Hepatocyte (in vitro differentiated cells): Measurements from ENCODE around the gene LSAMP. TPM values are rescaled to one million over a fixed set of nuclear protein-coding genes. Genes with fewer than 3 reads are reported as not detected.

Source experiments
- DNase-seq: peaks from one replicate; pipeline ENCODE4 v3.0.0-alpha.2; 2016; ENCODE audit warnings: low spot score
- H2AFZ ChIP-seq: fragments of 200-600 bp; sonication (generic); 2 replicates; pipeline ENCODE4 v1.6.0; 2016; ENCODE audit warnings: antibody characterized with exemption, mild to moderate bottlenecking
- H3K27ac ChIP-seq: fragments of 200-600 bp; sonication (generic); 2 replicates; pipeline ENCODE4 v1.5.1; 2016; ENCODE audit warnings: mild to moderate bottlenecking
- H3K27me3 ChIP-seq: fragments of 200-600 bp; sonication (generic); 2 replicates; pipeline ENCODE4 v1.6.1; 2016
- H3K36me3 ChIP-seq: fragments of 200-600 bp; sonication (generic); replicated peaks from 2 replicates; pipeline ENCODE4 v1.5.1; 2016; ENCODE audit warnings: low read depth; ENCODE audit not compliant: insufficient read depth
- H3K4me1 ChIP-seq: fragments of 200-600 bp; sonication (generic); 2 replicates; pipeline ENCODE4 v1.5.1; 2016; ENCODE audit warnings: mild to moderate bottlenecking, moderate library complexity; ENCODE audit not compliant: insufficient read depth
- H3K4me2 ChIP-seq: fragments of 200-600 bp; sonication (generic); 2 replicates; pipeline ENCODE4 v1.6.0; 2016
- H3K4me3 ChIP-seq: fragments of 200-600 bp; sonication (generic); 2 replicates; pipeline ENCODE4 v1.5.1; 2016; ENCODE audit warnings: mild to moderate bottlenecking
- H3K79me2 ChIP-seq: fragments of 200-600 bp; sonication (generic); 2 replicates; pipeline ENCODE4 v1.6.0; 2017; ENCODE audit warnings: mild to moderate bottlenecking
- H3K9me2 ChIP-seq: fragments of 200-600 bp; sonication (generic); replicated peaks from 2 replicates; pipeline ENCODE4 v1.6.0; 2017; ENCODE audit warnings: mild to moderate bottlenecking; ENCODE audit not compliant: insufficient read depth
- H3K9me3 ChIP-seq: fragments of 200-600 bp; sonication (generic); 2 replicates; pipeline ENCODE4 v1.5.1; 2016; ENCODE audit warnings: low read depth, mild to moderate bottlenecking
- H4K20me1 ChIP-seq: fragments of 200-600 bp; sonication (generic); 2 replicates; pipeline ENCODE4 v1.6.0; 2016; ENCODE audit warnings: mild to moderate bottlenecking; ENCODE audit not compliant: insufficient read depth, poor library complexity, severe bottlenecking
- EZH2 ChIP-seq: fragments of 200-600 bp; sonication (generic); IDR thresholded peaks from 2 replicates; pipeline ENCODE4 v1.6.1; 2016; ENCODE audit warnings: antibody characterized with exemption, mild to moderate bottlenecking, borderline replicate concordance
- EZH2phosphoT487 ChIP-seq: fragments of 200-600 bp; sonication (generic); IDR thresholded peaks from one replicate; pipeline ENCODE4 v1.6.1; 2018; ENCODE audit warnings: antibody characterized with exemption, mild to moderate bottlenecking, low read depth, moderate library complexity; ENCODE audit not compliant: unreplicated experiment, severe bottlenecking
- WGBS: methylation state at CpG from one replicate; pipeline ENCODE4 v1.1.6; 2016; ENCODE audit warnings: low lambda C conversion rate; ENCODE audit errors: missing lambda C conversion rate; 5-methylcytosine and 5-hydroxymethylcytosine counted together
- polyA plus RNA-seq: library from polyadenylated mRNA; unstranded; fragments of >200 nt; fragmentation: Nextera tagmentation; extraction: Ambion mirVana; gene quantifications from 2 replicates; pipeline ENCODE4 v1.2.1, GENCODE V29; 2016
- total RNA-seq: library from RNA; depleted of rRNA; stranded (reverse); fragments of >200 nt; gene quantifications from 2 replicates; pipeline ENCODE4 v1.2.3, GENCODE V29; 2014
- TF ChIP-seq, protein P1 (sequence below): fragments of 200-600 bp; sonication (generic); IDR thresholded peaks from 2 replicates; pipeline ENCODE4 v1.5.1; 2016; ENCODE audit warnings: antibody characterized with exemption, mild to moderate bottlenecking; ENCODE audit not compliant: poor library complexity

LSAMP gene
- total and polyA plus RNA-seq, 2 experiments from 2014 or later = 15.1 to 22.3 TPM

DNA sequence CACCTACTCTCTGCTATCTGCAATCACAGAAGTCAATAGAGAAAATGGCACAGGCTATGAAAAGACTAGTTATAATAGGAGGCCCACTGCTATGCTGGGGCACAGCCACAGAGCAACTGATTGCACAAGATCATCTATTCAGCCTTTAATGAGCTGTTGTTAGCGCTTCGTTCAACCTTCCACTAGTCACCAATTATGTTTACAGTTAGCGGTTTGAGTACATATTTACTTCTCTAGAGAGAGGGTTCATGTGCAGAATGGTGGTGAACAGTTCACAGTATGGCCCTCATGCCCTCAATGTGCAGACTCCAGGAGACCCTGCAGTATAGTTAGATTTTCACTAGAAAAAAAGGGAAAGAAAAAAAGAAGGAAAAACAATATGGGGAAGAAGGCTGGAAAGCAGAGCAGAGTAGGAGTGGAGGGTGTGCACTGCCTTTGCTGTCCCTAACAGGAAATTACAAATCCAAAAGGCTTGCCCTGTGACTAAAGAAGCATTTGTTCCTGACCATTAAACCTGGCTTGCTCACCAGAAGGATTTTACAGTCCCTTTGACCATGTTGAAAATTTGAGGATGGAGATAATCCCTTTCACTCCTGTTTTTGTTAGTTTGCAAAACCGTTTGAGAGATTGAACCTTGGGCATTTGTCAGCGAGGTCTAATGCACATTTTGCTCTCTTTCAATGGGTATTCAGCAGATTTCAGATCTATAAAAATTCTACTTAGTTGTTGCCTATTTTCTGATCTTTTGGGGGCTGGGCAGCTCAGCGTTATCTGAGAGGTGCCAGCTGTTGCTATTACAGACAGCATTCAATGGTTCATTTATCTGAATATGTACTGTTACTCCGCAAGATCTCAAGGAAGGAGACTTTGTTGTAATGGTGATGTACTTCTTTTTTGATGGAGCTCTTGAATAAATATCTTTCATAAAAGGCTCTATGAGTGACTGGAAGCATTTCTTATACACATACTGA, 296.1 kb downstream of the LSAMP start:
- 57% methylated on average over 7 of the region's 7 CpGs for WGBS
- TF ChIP-seq, protein P1, sequence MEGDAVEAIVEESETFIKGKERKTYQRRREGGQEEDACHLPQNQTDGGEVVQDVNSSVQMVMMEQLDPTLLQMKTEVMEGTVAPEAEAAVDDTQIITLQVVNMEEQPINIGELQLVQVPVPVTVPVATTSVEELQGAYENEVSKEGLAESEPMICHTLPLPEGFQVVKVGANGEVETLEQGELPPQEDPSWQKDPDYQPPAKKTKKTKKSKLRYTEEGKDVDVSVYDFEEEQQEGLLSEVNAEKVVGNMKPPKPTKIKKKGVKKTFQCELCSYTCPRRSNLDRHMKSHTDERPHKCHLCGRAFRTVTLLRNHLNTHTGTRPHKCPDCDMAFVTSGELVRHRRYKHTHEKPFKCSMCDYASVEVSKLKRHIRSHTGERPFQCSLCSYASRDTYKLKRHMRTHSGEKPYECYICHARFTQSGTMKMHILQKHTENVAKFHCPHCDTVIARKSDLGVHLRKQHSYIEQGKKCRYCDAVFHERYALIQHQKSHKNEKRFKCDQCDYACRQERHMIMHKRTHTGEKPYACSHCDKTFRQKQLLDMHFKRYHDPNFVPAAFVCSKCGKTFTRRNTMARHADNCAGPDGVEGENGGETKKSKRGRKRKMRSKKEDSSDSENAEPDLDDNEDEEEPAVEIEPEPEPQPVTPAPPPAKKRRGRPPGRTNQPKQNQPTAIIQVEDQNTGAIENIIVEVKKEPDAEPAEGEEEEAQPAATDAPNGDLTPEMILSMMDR = no peak
- TF ChIP-seq EZH2 (no peak), EZH2phosphoT487 (no peak)
- H3K4me2 ChIP-seq = no peak overlapping the region

DNA sequence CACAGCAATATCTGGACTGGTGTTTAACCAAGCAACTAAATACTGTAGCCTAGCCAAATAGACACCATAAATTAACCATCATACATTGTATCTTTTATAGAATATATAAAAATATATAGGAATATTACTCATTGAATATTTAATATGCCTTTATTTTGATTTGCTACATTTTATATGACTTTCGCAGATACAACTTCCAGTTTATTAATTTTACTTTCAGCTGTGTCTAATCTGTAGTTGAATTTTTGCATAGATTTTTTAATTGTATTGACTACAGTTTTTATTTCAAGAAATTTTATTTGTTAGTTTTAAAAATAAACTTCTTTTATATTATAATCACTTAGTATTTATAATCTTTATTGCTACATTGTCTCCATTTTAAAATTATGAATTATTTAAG, 299.7 kb downstream of the LSAMP start:
- Histone ChIP-seq H3K4me1 (no peaks in the 10 kb centered on the region), H4K20me1 (no peaks in the 10 kb centered on the region), H3K27ac (no peak overlapping the region), H3K9me2 (no peaks in the 10 kb centered on the region), H3K79me2 (no peaks in the 10 kb centered on the region), H3K4me3 (no peak overlapping the region), H3K4me2 (no peak overlapping the region), H3K36me3 (no peaks in the 10 kb centered on the region), H2AFZ (no peak overlapping the region), H3K9me3 (no peaks in the 10 kb centered on the region), H3K27me3 (no peaks in the 10 kb centered on the region)
- WGBS = 97% methylated on average over 1 of the region's 1 CpG
- TF ChIP-seq, protein P1 = no peak
- TF ChIP-seq EZH2phosphoT487 (no peak), EZH2 (no peak)
- DNase-seq = no peak

More for the DNA sequence above, 296.1 kb downstream of the LSAMP start:
- no peaks in the 10 kb centered on the region for H3K9me2 ChIP-seq
- H3K4me1 ChIP-seq = no peaks in the 10 kb centered on the region
- no peak overlapping the region for H3K4me3 ChIP-seq
- H3K27me3 ChIP-seq = no peaks in the 10 kb centered on the region
- no peak for DNase-seq
- no peaks in the 10 kb centered on the region for H3K9me3 ChIP-seq
- H4K20me1 ChIP-seq = no peaks in the 10 kb centered on the region
- no peak overlapping the region for H3K27ac ChIP-seq
- H3K79me2 ChIP-seq = no peaks in the 10 kb centered on the region
- no peak overlapping the region for H2AFZ ChIP-seq
- no peaks in the 10 kb centered on the region for H3K36me3 ChIP-seq

DNA sequence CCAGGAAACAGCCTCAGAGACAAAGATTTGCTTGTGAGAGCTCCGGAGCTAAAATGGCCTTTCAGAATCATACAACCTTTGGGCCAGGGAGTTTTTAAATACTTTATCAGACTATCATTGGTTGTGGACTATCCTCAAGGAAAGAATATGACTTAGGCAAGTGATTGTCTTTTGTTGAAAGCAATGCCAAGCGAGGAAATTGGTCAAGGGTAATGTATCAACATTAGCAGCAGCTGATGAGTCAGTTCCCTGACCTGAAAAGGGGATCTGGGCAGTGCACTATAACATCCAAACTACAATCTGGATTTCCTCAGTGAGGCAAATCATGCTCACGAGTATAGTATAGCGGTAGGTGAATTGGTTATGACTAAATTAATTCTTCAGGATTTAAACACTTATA, 303.6 kb downstream of the LSAMP start:
- H4K20me1 ChIP-seq = no peaks in the 10 kb centered on the region
- no peak overlapping the region for H2AFZ ChIP-seq
- no peak overlapping the region for H3K27ac ChIP-seq
- H3K4me3 ChIP-seq = no peak overlapping the region
- H3K9me2 ChIP-seq = no peaks in the 10 kb centered on the region
- TF ChIP-seq, protein P1 = no peak
- TF ChIP-seq EZH2phosphoT487 (no peak), EZH2 (no peak)
- no peaks in the 10 kb centered on the region for H3K4me1 ChIP-seq
- H3K9me3 ChIP-seq = no peaks in the 10 kb centered on the region
- 85% methylated on average over 4 of the region's 4 CpGs for WGBS
- no peaks in the 10 kb centered on the region for H3K79me2 ChIP-seq
- H3K36me3 ChIP-seq = no peaks in the 10 kb centered on the region
- no peak overlapping the region for H3K4me2 ChIP-seq
- DNase-seq = no peak
- H3K27me3 ChIP-seq = no peaks in the 10 kb centered on the region
